PC-3 (cell line): Measurements from ENCODE around the gene CACNA1C. TPM values are rescaled to one million over a fixed set of nuclear protein-coding genes. Genes with fewer than 3 reads are reported as not detected.

Experiments used
- ATAC-seq: fragments of 200-7000 bp; cut with Tn5 transposase; 2 replicates; pipeline ENCODE4 v1.9.1; 2020; ENCODE audit warnings: mild to moderate bottlenecking, moderate library complexity
- BruUV-seq: library from RNA; stranded (reverse); fragments of 400-500 nt; replicated peaks from 2 replicates; lab custom pipeline; 2021; lab: Mats Ljungman, UMichigan
- CTCF ChIA-PET: fragments of 300-600 bp; sonication (Branson Sonifier 250); formaldehyde crosslinking; loops from one replicate; lab custom pipeline; 2022; ENCODE audit warnings: antibody characterized with exemption; lab: Charles Lee
- POLR2A ChIA-PET: fragments of 300-600 bp; sonication (Branson Sonifier 250); formaldehyde crosslinking; loops from one replicate; lab custom pipeline; 2022; ENCODE audit warnings: antibody characterized with exemption; ENCODE audit not compliant: unreplicated experiment; lab: Charles Lee
- DNase-seq: peaks from one replicate; pipeline ENCODE4 v3.0.0-alpha.2; 2015
- H2AFZ ChIP-seq: fragments of 300-600 bp; sonication (generic); 2 replicates; pipeline ENCODE4 v1.6.0; 2016; ENCODE audit warnings: antibody characterized with exemption, low read length
- H3F3A ChIP-seq: fragments of 300-600 bp; sonication (generic); one replicate; pipeline ENCODE4 v1.6.0; 2017; ENCODE audit warnings: antibody characterized with exemption, low read length, control low read depth, mild to moderate bottlenecking; ENCODE audit not compliant: unreplicated experiment
- H3K27ac ChIP-seq: fragments of 300-600 bp; sonication (generic); 2 replicates; pipeline ENCODE4 v1.5.1; 2016; ENCODE audit warnings: mild to moderate bottlenecking, low read length
- H3K27me3 ChIP-seq: fragments of 300-600 bp; sonication (generic); 2 replicates; pipeline ENCODE4 v1.6.1; 2016; ENCODE audit warnings: low read length, mixed read lengths
- H3K36me3 ChIP-seq: fragments of 300-600 bp; sonication (generic); 2 replicates; pipeline ENCODE4 v1.6.1; 2016; ENCODE audit warnings: low read depth, mixed run types, low read length, mixed read lengths
- H3K4me1 ChIP-seq: fragments of 300-600 bp; sonication (generic); 2 replicates; pipeline ENCODE4 v1.5.1; 2016; ENCODE audit warnings: low read length; ENCODE audit not compliant: insufficient read depth
- H3K4me2 ChIP-seq: fragments of 300-600 bp; sonication (generic); 2 replicates; pipeline ENCODE4 v1.6.0; 2016; ENCODE audit warnings: low read length
- H3K4me3 ChIP-seq: fragments of 300-600 bp; sonication (generic); 2 replicates; pipeline ENCODE4 v1.5.1; 2016; ENCODE audit warnings: mild to moderate bottlenecking, low read length, mixed read lengths
- H3K79me2 ChIP-seq: fragments of 300-600 bp; sonication (generic); 2 replicates; pipeline ENCODE4 v1.6.1; 2017; ENCODE audit warnings: low read length, mixed read lengths
- H3K9ac ChIP-seq: fragments of 300-600 bp; sonication (generic); 2 replicates; pipeline ENCODE4 v1.6.0; 2016; ENCODE audit warnings: mild to moderate bottlenecking, low read length
- H3K9me2 ChIP-seq: fragments of 300-600 bp; sonication (generic); replicated peaks from 2 replicates; pipeline ENCODE4 v1.6.1; 2016; ENCODE audit warnings: mixed run types, low read length, mixed read lengths
- H3K9me3 ChIP-seq: fragments of 300-600 bp; sonication (generic); 2 replicates; pipeline ENCODE4 v1.6.1; 2016; ENCODE audit warnings: low read length, mixed read lengths
- H4K20me1 ChIP-seq: fragments of 300-600 bp; sonication (generic); 2 replicates; pipeline ENCODE4 v1.6.1; 2016; ENCODE audit warnings: low read length, mixed read lengths
- EZH2 ChIP-seq: fragments of 300-600 bp; sonication (generic); IDR thresholded peaks from one replicate; pipeline ENCODE4 v1.6.1; 2017; ENCODE audit warnings: antibody characterized with exemption, mild to moderate bottlenecking, low read length; ENCODE audit not compliant: unreplicated experiment
- EZH2phosphoT487 ChIP-seq: fragments of 300-600 bp; sonication (generic); IDR thresholded peaks from 2 replicates; pipeline ENCODE4 v1.6.1; 2018; ENCODE audit warnings: mild to moderate bottlenecking, antibody characterized with exemption, low read length, borderline replicate concordance
- intact Hi-C: fragments of 100-400 bp; cut with micrococcal nuclease; formaldehyde crosslinking; loops from 2 replicates; pipeline ENCODE4 v1.9.0; 2023
- total RNA-seq: library from RNA; depleted of rRNA; stranded (reverse); fragments of >200 nt; gene quantifications from 2 replicates; pipeline ENCODE4 v1.2.3, GENCODE V29; 2014
- TF ChIP-seq, protein P1 (sequence below): fragments of 300-600 bp; sonication (generic); conservative IDR thresholded peaks from 2 replicates; pipeline ENCODE4 v1.5.1; 2017; ENCODE audit warnings: antibody characterized with exemption, low read depth, mild to moderate bottlenecking, low read length

Gene CACNA1C
- total RNA-seq, 1 experiment from 2014 or later, result not detected

GRCh38 chr12:2307550-2307949 is 254.8 kb downstream of the CACNA1C start:
- Histone ChIP-seq H4K20me1 (no peaks in the 10 kb centered on the region), H3K4me3 (no peak overlapping the region), H3K4me1 (no peaks in the 10 kb centered on the region), H3K36me3 (no peaks in the 10 kb centered on the region), H3K27ac (no peak overlapping the region), H3K27me3 (peaks cover 36% of the 10 kb centered on the region), H3K79me2 (no peaks in the 10 kb centered on the region), H3K9me3 (no peaks in the 10 kb centered on the region), H3K4me2 (no peak overlapping the region), H3F3A (no peaks in the 10 kb centered on the region), H2AFZ (no peak overlapping the region), H3K9ac (no peak overlapping the region), H3K9me2 (no peaks in the 10 kb centered on the region)
- BruUV-seq, result no TSS peak
- intact Hi-C loops, result no loop called here
- TF ChIP-seq, protein P1, sequence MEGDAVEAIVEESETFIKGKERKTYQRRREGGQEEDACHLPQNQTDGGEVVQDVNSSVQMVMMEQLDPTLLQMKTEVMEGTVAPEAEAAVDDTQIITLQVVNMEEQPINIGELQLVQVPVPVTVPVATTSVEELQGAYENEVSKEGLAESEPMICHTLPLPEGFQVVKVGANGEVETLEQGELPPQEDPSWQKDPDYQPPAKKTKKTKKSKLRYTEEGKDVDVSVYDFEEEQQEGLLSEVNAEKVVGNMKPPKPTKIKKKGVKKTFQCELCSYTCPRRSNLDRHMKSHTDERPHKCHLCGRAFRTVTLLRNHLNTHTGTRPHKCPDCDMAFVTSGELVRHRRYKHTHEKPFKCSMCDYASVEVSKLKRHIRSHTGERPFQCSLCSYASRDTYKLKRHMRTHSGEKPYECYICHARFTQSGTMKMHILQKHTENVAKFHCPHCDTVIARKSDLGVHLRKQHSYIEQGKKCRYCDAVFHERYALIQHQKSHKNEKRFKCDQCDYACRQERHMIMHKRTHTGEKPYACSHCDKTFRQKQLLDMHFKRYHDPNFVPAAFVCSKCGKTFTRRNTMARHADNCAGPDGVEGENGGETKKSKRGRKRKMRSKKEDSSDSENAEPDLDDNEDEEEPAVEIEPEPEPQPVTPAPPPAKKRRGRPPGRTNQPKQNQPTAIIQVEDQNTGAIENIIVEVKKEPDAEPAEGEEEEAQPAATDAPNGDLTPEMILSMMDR, result no peak
- DNase-seq (no peak), ATAC-seq (no peak)
- ChIA-PET POLR2A (no interaction called here), CTCF (no interaction called here)

DNA sequence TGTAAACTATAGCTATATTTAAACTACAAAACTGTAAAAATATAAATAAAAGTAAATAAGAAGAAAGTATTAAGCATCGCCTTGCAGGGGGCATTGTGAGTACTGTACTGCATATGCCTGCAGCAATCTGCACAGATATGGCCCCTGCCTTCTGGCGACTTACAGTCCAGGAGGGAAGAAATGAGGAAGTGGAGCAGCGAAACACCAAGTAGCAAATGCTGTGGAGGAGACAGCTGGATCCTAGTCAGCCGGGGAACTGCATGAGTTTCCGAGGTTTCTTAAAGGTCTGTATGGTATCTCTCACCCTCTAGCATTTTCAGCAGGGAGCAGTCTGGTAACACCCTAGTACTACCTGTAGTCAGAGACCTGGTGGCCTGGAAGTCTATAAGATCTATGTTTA is 256.9 kb downstream of the CACNA1C start:
- ATAC-seq, result no peak
- Histone ChIP-seq H3K27me3 (peaks cover 29% of the 10 kb centered on the region), H3K4me1 (no peaks in the 10 kb centered on the region), H3K27ac (no peak overlapping the region), H3K36me3 (no peaks in the 10 kb centered on the region), H3K9me3 (no peaks in the 10 kb centered on the region), H3F3A (no peaks in the 10 kb centered on the region), H3K9me2 (no peaks in the 10 kb centered on the region), H4K20me1 (no peaks in the 10 kb centered on the region), H2AFZ (no peak overlapping the region), H3K4me3 (no peak overlapping the region), H3K9ac (no peak overlapping the region), H3K4me2 (no peak overlapping the region), H3K79me2 (no peaks in the 10 kb centered on the region)
- CTCF ChIA-PET, result no interaction called here
- POLR2A ChIA-PET, result no interaction called here
- intact Hi-C loops, result no loop called here
- TF ChIP-seq, protein P1, result no peak
- TF ChIP-seq EZH2, result no peak
- DNase-seq, result no peak
- BruUV-seq, result no TSS peak

DNA sequence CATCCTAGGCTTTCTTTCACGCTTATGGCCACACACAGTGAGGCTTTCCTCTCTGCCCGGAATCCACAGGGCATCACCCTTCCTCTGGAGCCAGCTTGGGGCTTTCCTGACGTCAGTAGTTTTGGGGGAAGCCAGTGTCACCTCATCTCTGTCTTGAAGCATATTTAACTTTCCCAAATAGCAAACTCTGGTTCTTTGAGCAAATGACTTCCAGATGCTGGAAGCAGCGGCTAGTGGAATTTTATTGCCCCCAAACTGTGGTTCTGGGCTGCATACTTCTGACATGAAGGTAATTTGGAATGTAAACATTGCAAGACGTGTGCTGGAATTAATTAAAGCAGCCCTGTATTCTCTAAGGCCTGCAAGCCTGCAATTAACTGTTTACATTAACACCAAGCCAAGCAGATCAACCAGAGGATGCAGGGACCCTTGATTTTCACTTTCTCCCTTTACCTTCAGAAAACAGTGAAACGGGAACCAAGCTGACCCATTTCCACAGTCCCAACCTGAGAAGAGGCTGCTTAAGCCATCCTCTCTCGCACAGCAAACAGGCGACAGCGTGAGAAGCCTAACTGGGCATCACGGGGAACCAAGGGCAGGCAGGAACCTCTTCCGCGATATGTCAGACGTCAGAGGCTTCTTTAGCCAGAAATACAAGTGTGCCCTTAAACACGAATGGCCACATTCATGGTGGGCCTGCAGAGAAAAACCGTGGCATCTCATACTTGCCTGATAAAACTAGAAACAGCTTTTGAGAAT is 258.4 kb downstream of the CACNA1C start:
- POLR2A ChIA-PET, result no interaction called here
- BruUV-seq, result no TSS peak
- H3K79me2 ChIP-seq, result no peaks in the 10 kb centered on the region
- intact Hi-C loops, result no loop called here
- no peak for TF ChIP-seq EZH2phosphoT487
- TF ChIP-seq, protein P1, result no peak
- no peak for TF ChIP-seq EZH2
- no peak overlapping the region for H3K9ac ChIP-seq
- no peaks in the 10 kb centered on the region for H4K20me1 ChIP-seq
- H3K4me1 ChIP-seq, result no peaks in the 10 kb centered on the region
- no peaks in the 10 kb centered on the region for H3K36me3 ChIP-seq
- no peaks in the 10 kb centered on the region for H3F3A ChIP-seq
- H3K9me3 ChIP-seq, result no peaks in the 10 kb centered on the region
- no peak for ATAC-seq
- no peak overlapping the region for H3K27ac ChIP-seq
- no peaks in the 10 kb centered on the region for H3K9me2 ChIP-seq
- no peak overlapping the region for H3K4me3 ChIP-seq
- CTCF ChIA-PET, result no interaction called here
- DNase-seq, result no peak
- no peak overlapping the region for H3K4me2 ChIP-seq
- no peak overlapping the region for H2AFZ ChIP-seq
- H3K27me3 ChIP-seq, result peaks cover 44% of the 10 kb centered on the region
